ENCODE results near the gene SEH1L.
"Not testable (repeated sequence)": the region's sequence is repeated elsewhere in the genome, so short reads cannot be mapped to it uniquely, and the experiment has no call there.

The SEH1L gene

GRCh38 chr18:12947285-12948049 is at the start of gene SEH1L:
Gene SEH1L (plus strand): TSS chr18:12948011. CDS start chr18:12948122, 111 bp downstream.
- peak within 1 kb of the TSS; percentile 92 for H3K4me3 Mint-ChIP-seq

GRCh38 chr18:12901208-12901607 is 46.6 kb upstream of the SEH1L start:
- not testable (repeated sequence) for H3K27ac Mint-ChIP-seq; H3K4me1 Mint-ChIP-seq (ENCODE audit: low read depth); H3K9me3 Mint-ChIP-seq; DNase-seq; H3K36me3 Mint-ChIP-seq (ENCODE audit: low read depth); H3K4me3 Mint-ChIP-seq; H3K27me3 Mint-ChIP-seq

More at GRCh38 chr18:12947285-12948049, at the start of gene SEH1L:
- Mint-ChIP-seq H3K27me3 (no peaks in the 10 kb centered on the region), H3K36me3 (ENCODE audit: low read depth) (peaks cover 50% of the 10 kb centered on the region), H3K4me1 (ENCODE audit: low read depth) (peaks cover 49% of the 10 kb centered on the region), H3K27ac (peak within 1 kb of the TSS; percentile 99), H3K9me3 (no peaks in the 10 kb centered on the region)
- DNase-seq, result peak; percentile 98

GRCh38 chr18:12904012-12904516 is 43.7 kb upstream of the SEH1L start:
- Mint-ChIP-seq H3K4me1 (ENCODE audit: low read depth) (peaks cover 8% of the 10 kb centered on the region), H3K9me3 (no peaks in the 10 kb centered on the region), H3K4me3 (no peak overlapping the region), H3K27me3 (no peaks in the 10 kb centered on the region), H3K36me3 (ENCODE audit: low read depth) (no peaks in the 10 kb centered on the region), H3K27ac (peak overlapping the region; percentile 83)
- peak; percentile 48 for DNase-seq

- Mint-ChIP-seq H3K27ac (no peak overlapping the region), H3K4me1 (ENCODE audit: low read depth) (peaks cover 11% of the 10 kb centered on the region), H3K9me3 (no peaks in the 10 kb centered on the region), H3K4me3 (no peak overlapping the region), H3K36me3 (ENCODE audit: low read depth) (no peaks in the 10 kb centered on the region), H3K27me3 (no peaks in the 10 kb centered on the region)
- DNase-seq, result no peak
Observed at GRCh38 chr18:12906119-12906518, 41.7 kb upstream of the SEH1L start.

GRCh38 chr18:12906773-12907172 is 41.0 kb upstream of the SEH1L start:
- Mint-ChIP-seq H3K9me3 (no peaks in the 10 kb centered on the region), H3K27ac (no peak overlapping the region), H3K4me1 (ENCODE audit: low read depth) (peaks cover 14% of the 10 kb centered on the region), H3K36me3 (ENCODE audit: low read depth) (peaks cover 1% of the 10 kb centered on the region), H3K4me3 (no peak overlapping the region), H3K27me3 (no peaks in the 10 kb centered on the region)
- DNase-seq, result no peak

GRCh38 chr18:12907258-12907925 is 40.4 kb upstream of the SEH1L start:
- Mint-ChIP-seq H3K4me3 (no peak overlapping the region), H3K36me3 (ENCODE audit: low read depth) (peaks cover 1% of the 10 kb centered on the region), H3K4me1 (ENCODE audit: low read depth) (peaks cover 14% of the 10 kb centered on the region), H3K9me3 (no peaks in the 10 kb centered on the region), H3K27ac (no peak overlapping the region), H3K27me3 (no peaks in the 10 kb centered on the region)
- no peak for DNase-seq

GRCh38 chr18:12908706-12909105 is 39.1 kb upstream of the SEH1L start:
- H3K4me3 Mint-ChIP-seq, result no peak overlapping the region
- H3K27me3 Mint-ChIP-seq, result no peaks in the 10 kb centered on the region
- peaks cover 5% of the 10 kb centered on the region for H3K36me3 Mint-ChIP-seq (ENCODE audit: low read depth)
- peaks cover 10% of the 10 kb centered on the region for H3K9me3 Mint-ChIP-seq
- DNase-seq, result no peak
- H3K27ac Mint-ChIP-seq, result no peak overlapping the region
- H3K4me1 Mint-ChIP-seq (ENCODE audit: low read depth), result peaks cover 14% of the 10 kb centered on the region

- Mint-ChIP-seq H3K27me3 (no peaks in the 10 kb centered on the region), H3K4me3 (peak overlapping the region; percentile 47), H3K27ac (no peak overlapping the region), H3K4me1 (ENCODE audit: low read depth) (peaks cover 8% of the 10 kb centered on the region), H3K9me3 (peaks cover 13% of the 10 kb centered on the region), H3K36me3 (ENCODE audit: low read depth) (peaks cover 8% of the 10 kb centered on the region)
- peak; percentile 77 for DNase-seq
Observed at GRCh38 chr18:12911025-12911928, 36.5 kb upstream of the SEH1L start.

GRCh38 chr18:12911929-12912703 is 35.7 kb upstream of the SEH1L start:
- DNase-seq, result no peak
- Mint-ChIP-seq H3K27ac (no peak overlapping the region), H3K36me3 (ENCODE audit: low read depth) (peaks cover 8% of the 10 kb centered on the region), H3K27me3 (no peaks in the 10 kb centered on the region), H3K4me3 (no peak overlapping the region), H3K4me1 (ENCODE audit: low read depth) (peaks cover 8% of the 10 kb centered on the region), H3K9me3 (peaks cover 13% of the 10 kb centered on the region)

- H3K9me3 Mint-ChIP-seq, result no peaks in the 10 kb centered on the region
- H3K4me3 Mint-ChIP-seq, result no peak overlapping the region
Observed at GRCh38 chr18:12921178-12921577, 26.6 kb upstream of the SEH1L start.

GRCh38 chr18:12922266-12922665 is 25.5 kb upstream of the SEH1L start:
- H3K36me3 Mint-ChIP-seq (ENCODE audit: low read depth), result no peaks in the 10 kb centered on the region
- no peak overlapping the region for H3K4me3 Mint-ChIP-seq
- H3K4me1 Mint-ChIP-seq (ENCODE audit: low read depth), result peaks cover 8% of the 10 kb centered on the region
- no peaks in the 10 kb centered on the region for H3K9me3 Mint-ChIP-seq
- H3K27ac Mint-ChIP-seq, result no peak overlapping the region
- no peaks in the 10 kb centered on the region for H3K27me3 Mint-ChIP-seq
- DNase-seq, result no peak

More at GRCh38 chr18:12921178-12921577, 26.6 kb upstream of the SEH1L start:
- Mint-ChIP-seq H3K36me3 (ENCODE audit: low read depth) (no peaks in the 10 kb centered on the region), H3K27me3 (no peaks in the 10 kb centered on the region), H3K4me1 (ENCODE audit: low read depth) (peaks cover 8% of the 10 kb centered on the region), H3K27ac (peak overlapping the region; percentile 33)
- DNase-seq, result no peak

- H3K27me3 Mint-ChIP-seq, result no peaks in the 10 kb centered on the region
- no peak for DNase-seq
- no peak overlapping the region for H3K27ac Mint-ChIP-seq
- peaks cover 8% of the 10 kb centered on the region for H3K4me1 Mint-ChIP-seq (ENCODE audit: low read depth)
- no peaks in the 10 kb centered on the region for H3K9me3 Mint-ChIP-seq
- no peaks in the 10 kb centered on the region for H3K36me3 Mint-ChIP-seq (ENCODE audit: low read depth)
- H3K4me3 Mint-ChIP-seq, result no peak overlapping the region
Observed at GRCh38 chr18:12924616-12925015, 23.2 kb upstream of the SEH1L start.

- Mint-ChIP-seq H3K27me3 (no peaks in the 10 kb centered on the region), H3K36me3 (ENCODE audit: low read depth) (no peaks in the 10 kb centered on the region), H3K27ac (no peak overlapping the region), H3K9me3 (no peaks in the 10 kb centered on the region), H3K4me1 (ENCODE audit: low read depth) (peaks cover 2% of the 10 kb centered on the region), H3K4me3 (no peak overlapping the region)
- DNase-seq, result no peak
Observed at GRCh38 chr18:12928206-12928605, 19.6 kb upstream of the SEH1L start.

- H3K27ac Mint-ChIP-seq, result no peak overlapping the region
- peaks cover 2% of the 10 kb centered on the region for H3K4me1 Mint-ChIP-seq (ENCODE audit: low read depth)
Observed at GRCh38 chr18:12928641-12929040, 19.2 kb upstream of the SEH1L start.

More at GRCh38 chr18:12928641-12929040, 19.2 kb upstream of the SEH1L start:
- no peaks in the 10 kb centered on the region for H3K9me3 Mint-ChIP-seq
- no peaks in the 10 kb centered on the region for H3K36me3 Mint-ChIP-seq (ENCODE audit: low read depth)
- no peak overlapping the region for H3K4me3 Mint-ChIP-seq
- DNase-seq, result no peak
- no peaks in the 10 kb centered on the region for H3K27me3 Mint-ChIP-seq
